ENCODE measurements around the gene ZBTB26. TPM values are rescaled to one million over a fixed set of nuclear protein-coding genes. Genes with fewer than 3 reads are reported as not detected.

ZBTB26 gene
- polyA plus RNA-seq, 2 of the 4 experiments (the other 2 are of a cell fraction) = 3.6 to 9.0 TPM

DNA sequence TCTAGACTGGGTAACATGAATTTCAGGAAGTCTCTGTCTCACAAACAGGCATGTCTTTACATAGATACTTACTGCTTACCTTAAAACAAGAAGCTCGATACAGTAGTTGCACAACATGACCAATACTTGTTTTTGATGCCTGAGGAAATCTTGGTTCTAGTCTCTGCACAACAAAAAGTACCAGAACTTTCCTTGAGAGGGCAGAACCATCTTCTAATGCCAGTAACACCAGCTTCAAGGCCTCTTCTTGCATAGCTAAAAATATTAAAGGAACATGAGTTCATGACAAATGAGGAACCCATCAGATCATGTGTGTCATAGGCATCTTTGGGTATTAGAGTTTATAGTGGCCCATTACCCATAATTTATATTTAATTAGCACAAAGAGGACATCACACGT is 48.2 kb downstream of the ZBTB26 start:
- 90% methylated on average over 2 of the region's 2 CpGs for WGBS (ENCODE audit: missing lambda C conversion rate)
- Histone ChIP-seq H3K9me3 (no peaks in the 10 kb centered on the region), H3K4me1 (no peaks in the 10 kb centered on the region), H3K4me3 (no peak overlapping the region), H3K4me2 (no peak overlapping the region), H3K27ac (no peak overlapping the region)
- ChIA-PET POLR2A (no interaction called here), CTCF (no interaction called here)
- DNase-seq (ENCODE audit: low read depth in 1 of 2, low spot score in 1 of 2) (no peak), FAIRE-seq (no peak), ATAC-seq (no peak)
- no peak for TF ChIP-seq BHLHE40 (IDR thresholded peaks at IDR 0.05; ENCODE audit: low read depth, low read length)
- no peak for TF ChIP-seq EHMT2 (IDR thresholded peaks at IDR 0.05; ENCODE audit: low read depth)
- no peak for TF ChIP-seq JUN (IDR thresholded peaks at IDR 0.05)
- no peak for TF ChIP-seq TP53 (CRISPR knock-in tag; IDR thresholded peaks at IDR 0.05)
- no peak for TF ChIP-seq EP300 (IDR thresholded peaks at IDR 0.05)
- TF ChIP-seq ESRRA (IDR thresholded peaks at IDR 0.05; ENCODE audit: borderline replicate concordance, low read length) = no peak
- TF ChIP-seq, protein P1, sequence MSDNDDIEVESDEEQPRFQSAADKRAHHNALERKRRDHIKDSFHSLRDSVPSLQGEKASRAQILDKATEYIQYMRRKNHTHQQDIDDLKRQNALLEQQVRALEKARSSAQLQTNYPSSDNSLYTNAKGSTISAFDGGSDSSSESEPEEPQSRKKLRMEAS (IDR thresholded peaks at IDR 0.05) = no peak
- no peak for TF ChIP-seq ZSCAN20 (CRISPR knock-in tag; IDR thresholded peaks at IDR 0.05)
- TF ChIP-seq KDM1A (IDR thresholded peaks at IDR 0.05; ENCODE audit: low read depth) = no peak
- TF ChIP-seq FOSB (CRISPR knock-in tag; IDR thresholded peaks at IDR 0.05) = no peak
- no peak for TF ChIP-seq EHF (CRISPR knock-in tag; IDR thresholded peaks at IDR 0.05)
- TF ChIP-seq NR3C1 (IDR thresholded peaks at IDR 0.05) = no peak
- no peak for TF ChIP-seq MYC (IDR thresholded peaks at IDR 0.05; ENCODE audit: borderline replicate concordance, low read length)
- no peak for TF ChIP-seq HOXB5 (CRISPR knock-in tag; IDR thresholded peaks at IDR 0.05)
- TF ChIP-seq ZNF302 (CRISPR knock-in tag; IDR thresholded peaks at IDR 0.05) = no peak
- TF ChIP-seq NPAS2 (CRISPR knock-in tag; IDR thresholded peaks at IDR 0.05; ENCODE audit: borderline replicate concordance) = no peak
- TF ChIP-seq FOSL2 (IDR thresholded peaks at IDR 0.05) = no peak
- no peak for TF ChIP-seq FOSL2 (CRISPR knock-in tag; IDR thresholded peaks at IDR 0.05)
- TF ChIP-seq, protein P2, sequence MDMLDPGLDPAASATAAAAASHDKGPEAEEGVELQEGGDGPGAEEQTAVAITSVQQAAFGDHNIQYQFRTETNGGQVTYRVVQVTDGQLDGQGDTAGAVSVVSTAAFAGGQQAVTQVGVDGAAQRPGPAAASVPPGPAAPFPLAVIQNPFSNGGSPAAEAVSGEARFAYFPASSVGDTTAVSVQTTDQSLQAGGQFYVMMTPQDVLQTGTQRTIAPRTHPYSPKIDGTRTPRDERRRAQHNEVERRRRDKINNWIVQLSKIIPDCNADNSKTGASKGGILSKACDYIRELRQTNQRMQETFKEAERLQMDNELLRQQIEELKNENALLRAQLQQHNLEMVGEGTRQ (IDR thresholded peaks at IDR 0.05) = no peak

DNA sequence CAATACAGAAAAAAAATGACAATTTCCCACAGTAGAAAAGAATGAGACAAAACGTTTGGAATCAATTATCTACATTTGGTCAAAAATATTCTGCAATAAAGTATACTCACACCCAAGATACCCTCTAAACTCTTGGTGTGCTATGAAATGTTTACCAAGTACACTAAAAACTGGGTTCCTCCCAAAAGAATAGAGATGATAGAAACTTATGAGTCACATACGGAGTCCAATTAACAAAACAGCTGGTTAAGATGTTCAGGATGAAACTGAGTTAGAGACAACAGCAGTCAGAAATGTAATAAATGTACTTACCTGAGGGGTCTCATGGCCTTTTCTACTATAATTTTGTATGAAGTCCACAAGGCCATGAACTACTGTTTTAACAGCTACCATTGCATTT is 51.9 kb downstream of the ZBTB26 start:
- H3K4me3 ChIP-seq = no peak overlapping the region
- CTCF ChIA-PET = no interaction called here

More for the DNA sequence above, 51.9 kb downstream of the ZBTB26 start:
- TF ChIP-seq RCOR1 (IDR thresholded peaks at IDR 0.05; ENCODE audit: low read depth, low read length) (no peak), HOXB5 (CRISPR knock-in tag; IDR thresholded peaks at IDR 0.05) (no peak), MAFK (IDR thresholded peaks at IDR 0.05; ENCODE audit: partially characterized antibody) (no peak), ZC3H11A (IDR thresholded peaks at IDR 0.05) (no peak), POLR2AphosphoS2 (conservative IDR thresholded peaks at IDR 0.05; ENCODE audit: low read length) (no peak), KDM1A (IDR thresholded peaks at IDR 0.05; ENCODE audit: low read depth) (no peak), RNF2 (IDR thresholded peaks at IDR 0.05; ENCODE audit: borderline replicate concordance, low read depth) (no peak)
- TF ChIP-seq, protein P3, sequence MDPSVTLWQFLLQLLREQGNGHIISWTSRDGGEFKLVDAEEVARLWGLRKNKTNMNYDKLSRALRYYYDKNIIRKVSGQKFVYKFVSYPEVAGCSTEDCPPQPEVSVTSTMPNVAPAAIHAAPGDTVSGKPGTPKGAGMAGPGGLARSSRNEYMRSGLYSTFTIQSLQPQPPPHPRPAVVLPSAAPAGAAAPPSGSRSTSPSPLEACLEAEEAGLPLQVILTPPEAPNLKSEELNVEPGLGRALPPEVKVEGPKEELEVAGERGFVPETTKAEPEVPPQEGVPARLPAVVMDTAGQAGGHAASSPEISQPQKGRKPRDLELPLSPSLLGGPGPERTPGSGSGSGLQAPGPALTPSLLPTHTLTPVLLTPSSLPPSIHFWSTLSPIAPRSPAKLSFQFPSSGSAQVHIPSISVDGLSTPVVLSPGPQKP (IDR thresholded peaks at IDR 0.05; ENCODE audit: low read depth, low read length) = no peak
- TF ChIP-seq, protein P2 (IDR thresholded peaks at IDR 0.05) = no peak
- TF ChIP-seq, protein P4, sequence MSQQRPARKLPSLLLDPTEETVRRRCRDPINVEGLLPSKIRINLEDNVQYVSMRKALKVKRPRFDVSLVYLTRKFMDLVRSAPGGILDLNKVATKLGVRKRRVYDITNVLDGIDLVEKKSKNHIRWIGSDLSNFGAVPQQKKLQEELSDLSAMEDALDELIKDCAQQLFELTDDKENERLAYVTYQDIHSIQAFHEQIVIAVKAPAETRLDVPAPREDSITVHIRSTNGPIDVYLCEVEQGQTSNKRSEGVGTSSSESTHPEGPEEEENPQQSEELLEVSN (IDR thresholded peaks at IDR 0.05; ENCODE audit: borderline replicate concordance, low read depth) = no peak
- TF ChIP-seq, protein P5, sequence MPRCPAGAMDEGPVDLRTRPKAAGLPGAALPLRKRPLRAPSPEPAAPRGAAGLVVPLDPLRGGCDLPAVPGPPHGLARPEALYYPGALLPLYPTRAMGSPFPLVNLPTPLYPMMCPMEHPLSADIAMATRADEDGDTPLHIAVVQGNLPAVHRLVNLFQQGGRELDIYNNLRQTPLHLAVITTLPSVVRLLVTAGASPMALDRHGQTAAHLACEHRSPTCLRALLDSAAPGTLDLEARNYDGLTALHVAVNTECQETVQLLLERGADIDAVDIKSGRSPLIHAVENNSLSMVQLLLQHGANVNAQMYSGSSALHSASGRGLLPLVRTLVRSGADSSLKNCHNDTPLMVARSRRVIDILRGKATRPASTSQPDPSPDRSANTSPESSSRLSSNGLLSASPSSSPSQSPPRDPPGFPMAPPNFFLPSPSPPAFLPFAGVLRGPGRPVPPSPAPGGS (IDR thresholded peaks at IDR 0.05) = no peak
- FAIRE-seq (no peak), ATAC-seq (no peak), DNase-seq (ENCODE audit: low read depth in 1 of 2, low spot score in 1 of 2) (no peak)
- Histone ChIP-seq H3K4me2 (no peak overlapping the region), H3K4me1 (no peaks in the 10 kb centered on the region), H3K27ac (no peak overlapping the region), H3K9me3 (no peaks in the 10 kb centered on the region)
- 55% methylated on average over 2 of the region's 2 CpGs for WGBS (ENCODE audit: missing lambda C conversion rate)
- POLR2A ChIA-PET = no interaction called here

Data from A549 (cell line).